NCI-H446 treated with DMSO at 0.1 percent for 48 hours (cell line): ENCODE data around the gene PLA2G4F.

ENCODE experiments used
- DNase-seq: peaks from one replicate; lab custom pipeline; 2025; lab: John Stamatoyannopoulos, UW

PLA2G4F gene

DNA sequence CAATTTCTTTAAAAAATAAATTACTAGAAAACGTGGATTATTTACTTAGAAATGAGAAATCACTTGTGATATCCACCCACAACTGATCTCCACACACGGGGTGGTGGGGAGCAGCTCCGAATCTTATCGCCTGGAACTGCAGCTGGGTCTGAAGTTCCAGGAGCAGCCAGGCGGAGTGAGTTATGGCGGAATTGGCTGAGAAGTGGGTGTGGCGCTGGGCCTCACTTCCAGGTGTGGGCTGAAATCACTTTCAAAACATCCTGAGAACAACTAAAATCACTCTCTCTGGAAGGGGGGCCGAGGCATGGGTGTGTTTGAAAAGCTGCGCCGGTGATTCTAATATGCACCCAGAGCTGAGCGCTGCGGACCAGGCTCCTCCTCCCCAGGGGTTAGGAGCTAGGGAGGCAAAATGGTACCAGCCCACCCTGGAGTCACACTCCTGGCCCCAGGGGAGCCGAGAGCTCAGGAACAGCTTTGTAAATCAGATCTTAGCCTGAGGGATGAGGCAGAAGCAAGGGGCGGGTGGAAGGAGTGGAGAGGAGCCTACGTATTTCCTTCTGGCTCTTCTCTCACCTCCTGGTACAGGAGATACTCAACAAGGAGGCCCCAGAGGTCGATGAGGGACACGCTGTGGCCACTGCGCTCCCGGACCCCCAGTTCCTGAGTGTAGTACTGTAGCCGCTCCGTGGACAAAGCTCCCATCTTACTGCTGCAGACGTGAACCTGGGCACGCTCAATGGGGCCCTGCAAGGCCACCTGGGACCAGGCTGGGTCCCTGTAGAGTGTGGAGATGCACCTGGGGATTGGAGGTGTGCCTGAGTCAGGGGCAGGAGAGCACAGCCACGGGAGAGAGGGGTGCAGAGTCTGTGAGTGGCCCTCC is 9.6 kb downstream of the PLA2G4F start:
- no peak for DNase-seq

DNA sequence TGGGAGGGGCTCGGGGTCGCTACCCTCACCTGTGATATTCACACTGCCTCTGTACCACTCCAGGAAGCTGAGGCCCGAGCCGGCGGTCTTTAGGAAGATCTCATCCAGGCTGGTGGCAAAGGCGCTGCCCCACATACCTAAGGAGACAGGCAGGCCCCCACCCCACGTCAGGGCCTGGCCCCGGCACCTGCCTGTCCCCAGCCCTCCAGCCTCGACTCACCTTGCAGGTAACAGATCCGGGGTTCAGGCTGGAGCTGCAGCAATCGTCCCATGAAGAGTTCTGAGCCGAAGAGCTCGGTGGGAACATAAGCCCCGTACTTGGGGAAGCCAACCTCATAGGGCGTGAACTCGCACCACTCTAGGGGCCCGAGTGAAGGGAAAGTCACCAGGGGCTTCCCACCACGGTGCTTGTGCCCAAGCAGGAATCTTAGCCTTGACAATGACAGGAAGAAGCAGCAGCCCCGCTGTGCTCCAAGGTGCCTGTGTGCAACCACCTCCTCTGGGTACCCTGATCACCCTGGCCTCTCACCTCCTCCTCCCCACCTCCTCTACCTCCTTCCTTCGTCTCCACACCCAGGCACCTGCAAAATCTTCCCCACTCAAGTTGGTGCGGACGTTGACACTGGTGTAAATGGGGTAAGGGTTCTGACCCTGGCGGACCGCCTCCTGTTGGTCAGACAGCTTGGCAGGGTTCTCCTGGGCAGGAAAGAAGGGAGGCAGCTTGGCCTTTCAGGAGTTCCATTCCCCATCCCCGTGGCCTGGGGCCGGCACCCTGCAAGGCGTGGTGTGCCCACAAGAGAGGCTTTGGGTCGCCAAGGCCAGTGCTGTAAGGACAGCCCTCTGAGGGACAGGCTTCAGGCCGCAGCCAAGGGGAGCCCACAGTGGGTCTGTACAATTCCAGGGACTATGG is 10.6 kb downstream of the PLA2G4F start:
- DNase-seq: no peak

GRCh38 chr15:42144841-42145375 is 11.5 kb downstream of the PLA2G4F start:
- DNase-seq: no peak

GRCh38 chr15:42143866-42144625 is 12.4 kb downstream of the PLA2G4F start:
- DNase-seq: no peak

- DNase-seq: no peak
Observed at GRCh38 chr15:42143356-42143755, 13.1 kb downstream of the PLA2G4F start.

- DNase-seq: no peak
Observed at GRCh38 chr15:42141795-42142667, 14.4 kb downstream of the PLA2G4F start.

DNA sequence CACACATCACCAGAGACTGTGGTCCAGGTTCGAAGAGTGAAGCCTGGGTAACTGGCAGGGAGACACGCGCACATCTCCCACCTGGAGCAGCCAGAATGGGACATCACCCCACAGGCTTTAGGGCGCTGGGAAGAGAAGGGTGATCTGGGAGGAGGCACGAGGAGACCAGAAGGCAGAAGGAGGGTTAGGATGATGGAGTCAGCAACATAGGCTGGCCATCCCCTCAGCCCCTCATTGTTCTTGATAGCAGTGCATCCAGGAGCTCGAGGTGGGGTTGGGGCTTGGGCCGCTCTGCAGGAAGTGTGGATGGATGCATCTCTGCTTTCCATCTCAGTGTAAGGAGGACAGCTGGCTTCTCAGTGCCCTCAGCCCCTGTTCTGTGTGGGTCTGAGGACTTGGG is 15.2 kb downstream of the PLA2G4F start:
- no peak for DNase-seq

- no peak for DNase-seq
Observed at GRCh38 chr15:42140383-42141070, 15.9 kb downstream of the PLA2G4F start.

GRCh38 chr15:42139596-42139995 is 16.8 kb downstream of the PLA2G4F start:
- no peak for DNase-seq

DNA sequence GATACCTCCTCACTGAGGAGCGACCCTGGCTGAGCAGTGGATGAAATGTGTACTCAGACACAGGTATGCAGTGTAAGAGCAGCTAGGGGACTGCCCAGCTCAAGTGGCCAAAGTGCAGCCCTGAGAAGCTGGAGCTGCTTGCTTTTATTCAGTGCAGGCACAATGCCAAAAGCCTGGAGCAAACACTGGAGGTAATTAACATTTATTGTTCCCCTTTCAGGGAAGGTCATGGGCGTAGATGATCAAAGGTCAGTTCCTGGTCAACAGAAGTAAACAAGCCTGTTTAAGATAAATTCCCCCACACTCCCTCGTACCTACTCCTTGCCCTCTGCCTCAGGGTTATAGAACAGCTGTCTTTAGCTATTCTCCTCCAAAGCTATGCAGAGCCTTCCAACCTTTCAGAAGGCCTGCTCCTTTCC is 17.5 kb downstream of the PLA2G4F start:
- DNase-seq: no peak

- DNase-seq: no peak
Observed at GRCh38 chr15:42138411-42138810, 18.0 kb downstream of the PLA2G4F start.

DNA sequence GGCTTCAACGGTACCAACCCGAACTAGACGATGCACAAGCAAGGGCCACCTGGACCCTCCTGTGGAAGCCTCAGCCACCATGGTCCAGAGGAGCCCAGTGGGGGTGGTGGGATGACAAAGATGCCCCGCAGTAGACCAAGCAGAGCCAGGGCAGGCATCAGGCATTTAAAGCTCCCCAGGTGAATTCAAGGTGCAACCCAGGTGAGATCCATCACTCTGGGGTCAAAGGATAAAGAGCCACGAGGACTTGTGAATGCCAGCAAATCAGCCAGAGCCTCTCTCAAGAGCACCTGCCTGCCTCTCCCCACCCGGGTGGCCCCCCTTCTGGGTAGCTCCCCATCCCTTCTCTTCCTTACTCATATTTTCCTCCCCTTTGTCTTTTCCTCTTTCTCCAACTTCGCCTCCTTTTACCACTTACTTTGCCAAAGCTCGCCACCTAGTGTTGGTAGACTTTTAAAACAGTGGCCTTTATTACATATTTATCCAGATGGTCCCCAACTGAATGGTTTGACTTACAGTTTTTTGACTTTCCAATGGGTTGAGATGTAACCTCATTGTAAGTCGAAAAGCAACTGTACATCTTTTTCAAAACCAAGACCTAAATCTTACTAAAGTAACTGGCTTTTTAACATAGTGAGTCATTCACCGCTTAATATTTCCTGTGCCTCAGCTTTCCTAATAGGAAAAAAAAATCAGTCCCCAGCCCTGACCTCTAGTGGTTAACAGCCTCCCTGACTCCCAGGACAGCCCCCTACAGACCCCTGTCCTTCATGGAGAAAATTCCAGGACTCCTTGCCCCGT is 18.8 kb downstream of the PLA2G4F start:
- no peak for DNase-seq

- no peak for DNase-seq
Observed at GRCh38 chr15:42136513-42136912, 19.9 kb downstream of the PLA2G4F start.

DNA sequence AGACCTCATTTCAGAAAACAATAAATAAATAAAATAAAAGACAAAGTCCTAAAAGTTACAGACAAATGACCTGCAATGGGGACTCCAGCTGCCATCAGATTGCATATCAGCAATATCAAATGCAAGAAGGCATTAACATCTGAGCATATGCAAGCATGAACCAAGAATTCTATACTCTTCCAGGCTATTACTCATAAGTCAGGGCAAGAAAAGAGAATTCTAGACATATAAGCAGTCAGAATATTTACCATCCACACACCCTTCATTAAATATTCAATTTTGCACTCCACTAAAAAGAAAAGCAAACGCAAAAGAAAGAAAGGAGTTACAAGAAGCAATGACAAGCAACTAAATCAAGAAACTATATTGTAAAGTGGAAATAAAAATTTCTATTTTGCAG is 21.1 kb downstream of the PLA2G4F start:
- DNase-seq: no peak

GRCh38 chr15:42134617-42135245 is 21.7 kb downstream of the PLA2G4F start:
- DNase-seq: no peak

GRCh38 chr15:42133886-42134502 is 22.4 kb downstream of the PLA2G4F start:
- DNase-seq: no peak

DNA sequence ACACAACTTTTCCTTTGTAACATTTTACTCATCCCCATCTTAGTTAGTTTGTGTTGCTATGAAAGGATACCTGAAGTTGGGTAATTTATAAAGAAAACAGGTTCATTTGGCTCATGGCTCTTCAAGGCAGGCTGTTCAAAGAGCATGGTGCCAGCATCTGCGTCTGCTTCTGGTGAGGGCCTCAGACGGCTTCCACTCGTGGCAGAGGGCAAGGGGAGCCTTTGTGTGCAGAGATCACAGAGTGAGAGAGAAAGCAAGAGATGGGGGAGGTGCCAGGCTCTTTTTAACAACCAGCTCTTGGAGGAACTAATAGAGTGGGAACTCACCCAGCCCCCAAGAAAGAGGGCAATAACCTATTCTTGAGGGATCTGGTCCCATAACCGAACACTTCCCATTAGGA is 23.1 kb downstream of the PLA2G4F start:
- DNase-seq: no peak
